B cell (primary cell): Measurements from ENCODE around the gene FSIP1. TPM values are rescaled to one million over a fixed set of nuclear protein-coding genes. Genes with fewer than 3 reads are reported as not detected.

ENCODE experiments used
- ATAC-seq: fragments of 200-7000 bp; cut with Tn5 transposase; one replicate; pipeline ENCODE4 v1.10.0; 2021; ENCODE audit warnings: low read depth, mild to moderate bottlenecking, moderate number of reproducible peaks, moderate library complexity
- CTCF ChIA-PET: fragments of 350-600 bp; sonication (Branson Sonifier 250); formaldehyde crosslinking; loops from one replicate; lab custom pipeline; 2021; ENCODE audit warnings: antibody characterized with exemption, inconsistent platforms; lab: Charles Lee
- POLR2A ChIA-PET: fragments of 350-600 bp; sonication (Branson Sonifier 250); formaldehyde crosslinking; loops from one replicate; lab custom pipeline; 2021; ENCODE audit warnings: antibody characterized with exemption; lab: Charles Lee
- DNase-seq: peaks from one replicate; pipeline ENCODE4 v3.0.0; 2013
- H2AFZ ChIP-seq: 2 replicates; pipeline ENCODE4 v1.6.1; 2012; ENCODE audit warnings: mild to moderate bottlenecking, low read depth, low read length; ENCODE audit not compliant: insufficient read depth, poor library complexity, severe bottlenecking
- H3K27ac ChIP-seq, 2 donors: 1 replicate in 1 of 2; 2 replicates in 1 of 2; pipeline ENCODE4 v1.5.1; 2012 to 2013; ENCODE audit warnings: low read length in 2 of 2, mild to moderate bottlenecking in 2 of 2, moderate library complexity in 1 of 2
- H3K27me3 ChIP-seq, 4 experiments: fragments of 200-600 bp in 1 of 4; sonication (generic) in 1 of 4; replicated peaks in 1 of 4; 1 replicate in 2 of 4; 2 replicates in 2 of 4; pipeline versions ENCODE4 v1.6.1 to v1.7.0; 2013 to 2016; ENCODE audit warnings: low read length in 3 of 4, mild to moderate bottlenecking in 2 of 4, mixed read lengths in 1 of 4, moderate library complexity in 1 of 4; ENCODE audit not compliant: insufficient read depth in 4 of 4, control insufficient read depth in 3 of 4; ENCODE audit errors: control extremely low read depth in 1 of 4
- H3K36me3 ChIP-seq, 2 experiments: replicated peaks in 1 of 2; 1 replicate in 1 of 2; 2 replicates in 1 of 2; pipeline versions ENCODE4 v1.6.1 to v1.7.1; 2013; ENCODE audit warnings: low read length in 1 of 2; ENCODE audit not compliant: insufficient read depth in 2 of 2, control insufficient read depth in 1 of 2; ENCODE audit errors: control extremely low read depth in 1 of 2, extremely low read depth in 1 of 2
- H3K4me1 ChIP-seq, 2 donors: fragments of 200-600 bp in 1 of 2; sonication (generic) in 1 of 2; 1 replicate in 1 of 2; 2 replicates in 1 of 2; pipeline versions ENCODE4 v1.5.1 to v1.6.1; 2013 to 2017; ENCODE audit warnings: low read length in 2 of 2; ENCODE audit not compliant: control insufficient read depth in 2 of 2, insufficient read depth in 2 of 2
- H3K4me2 ChIP-seq: replicated peaks from 2 replicates; pipeline ENCODE3; 2012; ENCODE audit warnings: mild to moderate bottlenecking, low read depth, low read length; ENCODE audit not compliant: poor library complexity, severe bottlenecking
- H3K4me3 ChIP-seq, 5 experiments: fragments of 200-600 bp in 1 of 5; sonication (generic) in 1 of 5; 1 replicate in 3 of 5; 2 replicates in 2 of 5; pipeline versions ENCODE4 v1.5.1 to v1.7.0; 2011 to 2016; ENCODE audit warnings: low read length in 4 of 5, mild to moderate bottlenecking in 4 of 5, low read depth in 2 of 5, control low read depth in 1 of 5, moderate library complexity in 1 of 5; ENCODE audit not compliant: insufficient read depth in 1 of 5; ENCODE audit errors: control extremely low read depth in 1 of 5, extremely low read depth in 1 of 5
- H3K79me2 ChIP-seq: fragments of 200-600 bp; sonication (generic); one replicate; pipeline ENCODE4 v1.6.0; 2016; ENCODE audit warnings: low read length; ENCODE audit not compliant: control insufficient read depth, insufficient read depth
- H3K9ac ChIP-seq: fragments of 200-600 bp; sonication (generic); 2 replicates; pipeline ENCODE4 v1.6.1; 2017; ENCODE audit warnings: mild to moderate bottlenecking, low read length, moderate library complexity
- H3K9me3 ChIP-seq, 3 donors: one replicate each; pipeline versions ENCODE4 v1.6.1 to v1.7.1; 2013; ENCODE audit warnings: low read length in 2 of 3; ENCODE audit not compliant: control insufficient read depth in 2 of 3, insufficient read depth in 1 of 3; ENCODE audit errors: control extremely low read depth in 1 of 3
- H4K20me1 ChIP-seq: 2 replicates; pipeline ENCODE4 v1.6.0; 2012; ENCODE audit warnings: mild to moderate bottlenecking, low read length; ENCODE audit not compliant: insufficient read depth, control insufficient read depth, poor library complexity, severe bottlenecking
- H3K27ac Mint-ChIP-seq: one replicate; pipeline ENCODE4 v1.8.0; 2021; ENCODE audit warnings: mixed read lengths
- H3K27me3 Mint-ChIP-seq: one replicate; pipeline ENCODE4 v1.8.0; 2021; ENCODE audit warnings: mixed read lengths
- H3K4me1 Mint-ChIP-seq: one replicate; pipeline ENCODE4 v1.8.0; 2021; ENCODE audit warnings: mixed read lengths
- H3K4me3 Mint-ChIP-seq: one replicate; pipeline ENCODE4 v1.8.0; 2021; ENCODE audit warnings: mixed read lengths
- H3K9me3 Mint-ChIP-seq: one replicate; pipeline ENCODE4 v1.8.0; 2022; ENCODE audit warnings: mixed read lengths; ENCODE audit not compliant: insufficient read depth
- EZH2 ChIP-seq: IDR thresholded peaks from 2 replicates; pipeline ENCODE4 v1.6.1; 2012; ENCODE audit warnings: borderline replicate concordance, low read depth, mild to moderate bottlenecking, moderate library complexity, low read length; ENCODE audit not compliant: insufficient read depth, poor library complexity, severe bottlenecking
- WGBS: methylation state at CpG from one replicate; pipeline ENCODE4 v1.1.5; 2013; ENCODE audit warnings: missing lambda C conversion rate; ENCODE audit not compliant: insufficient coverage; 5-methylcytosine and 5-hydroxymethylcytosine counted together
- intact Hi-C: fragments of 100-400 bp; cut with micrococcal nuclease; formaldehyde crosslinking; loops from one replicate; pipeline ENCODE4 v1.10.0; 2022
- polyA plus RNA-seq: library from polyadenylated mRNA; depleted of rRNA; stranded (reverse); fragments of >200 nt; gene quantifications from 2 replicates; pipeline ENCODE4 v1.2.3, GENCODE V29; 2012
- total RNA-seq, 2 donors: library from RNA; stranded (reverse); fragments of 120-200 nt in 1 of 2; gene quantifications; 1 replicate in 1 of 2; 2 replicates in 1 of 2; pipeline versions ENCODE4 v1.2.3 to v1.2.4, GENCODE V29; 2013 to 2022
- TF ChIP-seq, protein P1 (sequence below): fragments of 200-600 bp; IDR thresholded peaks from one replicate; pipeline ENCODE4 v1.8.0; 2022; ENCODE audit warnings: antibody characterized with exemption, mild to moderate bottlenecking

Gene FSIP1
- total and polyA plus RNA-seq, 2 donors (not counting 1 experiment from before 2014, with no cell fraction given), result 0.19 to 0.49 TPM

DNA sequence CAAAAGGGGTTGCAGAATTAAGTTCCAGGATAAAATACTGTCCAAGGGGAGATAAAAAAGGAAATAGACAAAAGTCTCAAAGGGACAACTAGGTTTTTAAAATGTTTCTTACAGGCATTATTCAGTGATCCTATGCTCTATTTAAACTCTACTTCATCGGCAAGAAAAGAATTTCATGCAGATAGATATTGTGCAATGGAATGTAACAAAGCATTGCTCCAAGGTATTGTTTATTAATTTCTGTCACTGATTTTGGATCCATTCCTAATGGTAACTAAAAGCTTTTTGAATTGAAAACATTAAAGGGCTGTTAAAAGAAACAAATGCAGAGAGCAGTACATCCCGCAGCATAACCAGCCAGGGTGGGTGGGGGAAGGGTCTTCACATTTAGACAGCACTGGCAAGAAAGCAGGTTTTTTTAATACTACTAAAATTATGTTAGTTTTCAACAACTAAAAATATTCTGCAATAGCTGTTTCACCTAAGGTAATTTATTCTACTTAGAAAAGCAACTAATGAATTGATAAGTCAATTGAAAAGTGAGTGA, 118.9 kb downstream of the FSIP1 start:
- ChIA-PET POLR2A (no interaction called here), CTCF (no interaction called here)
- no peak overlapping the region for H3K4me3 Mint-ChIP-seq
- no peaks in the 10 kb centered on the region for H3K27me3 ChIP-seq
- H3K4me2 ChIP-seq, result no peak overlapping the region
- no peak overlapping the region for H3K27ac ChIP-seq
- ATAC-seq, result no peak
- no peak overlapping the region for H3K27ac Mint-ChIP-seq
- H3K79me2 ChIP-seq, result no peaks in the 10 kb centered on the region
- H4K20me1 ChIP-seq, result no peaks in the 10 kb centered on the region
- H3K9ac ChIP-seq, result no peak overlapping the region
- TF ChIP-seq, protein P1, sequence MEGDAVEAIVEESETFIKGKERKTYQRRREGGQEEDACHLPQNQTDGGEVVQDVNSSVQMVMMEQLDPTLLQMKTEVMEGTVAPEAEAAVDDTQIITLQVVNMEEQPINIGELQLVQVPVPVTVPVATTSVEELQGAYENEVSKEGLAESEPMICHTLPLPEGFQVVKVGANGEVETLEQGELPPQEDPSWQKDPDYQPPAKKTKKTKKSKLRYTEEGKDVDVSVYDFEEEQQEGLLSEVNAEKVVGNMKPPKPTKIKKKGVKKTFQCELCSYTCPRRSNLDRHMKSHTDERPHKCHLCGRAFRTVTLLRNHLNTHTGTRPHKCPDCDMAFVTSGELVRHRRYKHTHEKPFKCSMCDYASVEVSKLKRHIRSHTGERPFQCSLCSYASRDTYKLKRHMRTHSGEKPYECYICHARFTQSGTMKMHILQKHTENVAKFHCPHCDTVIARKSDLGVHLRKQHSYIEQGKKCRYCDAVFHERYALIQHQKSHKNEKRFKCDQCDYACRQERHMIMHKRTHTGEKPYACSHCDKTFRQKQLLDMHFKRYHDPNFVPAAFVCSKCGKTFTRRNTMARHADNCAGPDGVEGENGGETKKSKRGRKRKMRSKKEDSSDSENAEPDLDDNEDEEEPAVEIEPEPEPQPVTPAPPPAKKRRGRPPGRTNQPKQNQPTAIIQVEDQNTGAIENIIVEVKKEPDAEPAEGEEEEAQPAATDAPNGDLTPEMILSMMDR, result no peak
- TF ChIP-seq EZH2, result no peak
- H3K36me3 ChIP-seq, result no peaks in the 10 kb centered on the region
- no peak overlapping the region for H2AFZ ChIP-seq
- no peaks in the 10 kb centered on the region for H3K9me3 Mint-ChIP-seq
- no peaks in the 10 kb centered on the region for H3K4me1 ChIP-seq
- intact Hi-C loops, result no loop called here
- H3K4me1 Mint-ChIP-seq, result no peaks in the 10 kb centered on the region
- WGBS, result no CpG with 5 or more reads among the region's 2 CpGs
- no peak for DNase-seq
- peaks cover 26% of the 10 kb centered on the region for H3K27me3 Mint-ChIP-seq
- no peak overlapping the region for H3K4me3 ChIP-seq
- H3K9me3 ChIP-seq, result peaks cover 0 to 2% (median 0%) of the 10 kb centered on the region in 3 donors

- H3K4me1 Mint-ChIP-seq, result no peaks in the 10 kb centered on the region
- Histone ChIP-seq H3K4me2 (no peak overlapping the region), H3K79me2 (no peaks in the 10 kb centered on the region), H3K4me3 (no peak overlapping the region), H3K9ac (no peak overlapping the region), H3K36me3 (no peaks in the 10 kb centered on the region), H4K20me1 (no peaks in the 10 kb centered on the region), H3K4me1 (no peaks in the 10 kb centered on the region), H3K9me3 (peaks cover 0 to 2% (median 0%) of the 10 kb centered on the region in 3 donors), H3K27me3 (no peaks in the 10 kb centered on the region), H3K27ac (no peak overlapping the region), H2AFZ (no peak overlapping the region)
- no peak for ATAC-seq
- H3K4me3 Mint-ChIP-seq, result no peak overlapping the region
- CTCF ChIA-PET, result no interaction called here
- H3K9me3 Mint-ChIP-seq, result no peaks in the 10 kb centered on the region
- TF ChIP-seq, protein P1, result no peak
- TF ChIP-seq EZH2, result no peak
- DNase-seq, result no peak
- POLR2A ChIA-PET, result no interaction called here
- peaks cover 33% of the 10 kb centered on the region for H3K27me3 Mint-ChIP-seq
- H3K27ac Mint-ChIP-seq, result no peak overlapping the region
- intact Hi-C loops, result no loop called here
These were observed 120.9 kb downstream of the FSIP1 start for GRCh38 chr15:39661776-39662175.
